Measurements from ENCODE around the gene ASS1. TPM values are rescaled to one million over a fixed set of nuclear protein-coding genes. Genes with fewer than 3 reads are reported as not detected.
A peak's percentile ranks its signal among the peaks of the same experiment; 100 is the strongest.

ASS1 gene
- total and polyA plus RNA-seq, 2 of the 13 experiments (the other 11 are each of a cell fraction or from before 2014, with no cell fraction given), result 77.6 to 122 TPM

- Histone ChIP-seq H4K20me1 (ENCODE audit: insufficient read depth, low read length) (no peaks in the 10 kb centered on the region), H3K4me1 (ENCODE audit: insufficient read depth, low read length) (peaks cover 42% of the 10 kb centered on the region), H3K9ac (ENCODE audit: insufficient read depth, low read depth, low read length) (peak overlapping the region; percentile 82), H3K27me3 (ENCODE audit: control insufficient read depth in 1 of 2, insufficient read depth in 2 of 2, low read length in 2 of 2) (no peaks in the 10 kb centered on the region), H3K36me3 (replicated peaks in 1 of 2; ENCODE audit: control insufficient read depth in 1 of 2, insufficient read depth in 2 of 2, low read length in 2 of 2) (peaks cover 4 to 13% of the 10 kb centered on the region in 2 experiments; a peak in 4 of 5 replicates), H3K4me2 (ENCODE audit: low read depth, low read length) (peak overlapping the region; percentile 84), H3K9me3 (ENCODE audit: low read length) (peaks cover 10% of the 10 kb centered on the region), H2AFZ (ENCODE audit: low read length) (no peak overlapping the region), H3K27ac (ENCODE audit: extremely low read length, insufficient read depth, low read length) (peak overlapping the region; percentile 95), H3K4me3 (replicated peaks in 1 of 3; ENCODE audit: insufficient read depth in 1 of 3, low read depth in 2 of 3, low read length in 3 of 3) (peak overlapping the region; percentile 9 to 65 (median 47); a peak in 5 of 6 replicates), H3K79me2 (ENCODE audit: insufficient read depth, low read length) (no peaks in the 10 kb centered on the region)
- POLR2A ChIA-PET, result interaction anchor here (0.6 to 4.2 kb wide), 28 partner anchors 10 to 1623 kb away, joined by 3 to 86 read pairs (median 6); partner anchors contain the start of genes EXOSC2 and FUBP3
- DNase-seq (ENCODE audit: low spot score), result peak; percentile 97
- CTCF ChIA-PET (ENCODE audit: low intra/inter-chr PET ratio, low total read pairs), result no interaction called here
- ATAC-seq, result peak; percentile 96
- 0% methylated on average over 2 of the region's 9 CpGs for WGBS (ENCODE audit: low lambda C conversion rate)
- peak; percentile 95 for FAIRE-seq
- BruUV-seq (replicated peaks), result TSS peak; percentile 93
- in situ Hi-C loops (cut with HindIII; ENCODE audit: extremely low pct_ligation_motif_present, low pct_unique_long_range_greater_than_20kb), result no loop called here
- intact Hi-C loops (cut with micrococcal nuclease; ENCODE audit: unreplicated experiment), result no loop called here
- peak; percentile 83 for TF ChIP-seq FOXP4 (CRISPR knock-in tag; IDR thresholded peaks at IDR 0.05)
- peak; percentile 71 to 76 for TF ChIP-seq EP300 (IDR thresholded peaks at IDR 0.05; ENCODE audit: low read depth in 2 of 2, low read length in 2 of 2)
- TF ChIP-seq EP300 (CRISPR knock-in tag; IDR thresholded peaks at IDR 0.05; ENCODE audit: borderline replicate concordance), result peak; percentile 72
- peak; percentile 26; the same call in 1 of the 2 replicates for TF ChIP-seq ZBTB42 (CRISPR knock-in tag; IDR thresholded peaks at IDR 0.05)
- TF ChIP-seq MAX (IDR thresholded peaks at IDR 0.05), result peak; percentile 93
- TF ChIP-seq ZBTB14 (CRISPR knock-in tag; IDR thresholded peaks at IDR 0.05), result peak; percentile 16; the same call in 1 of the 2 replicates
- peak; percentile 73 for TF ChIP-seq ZNF317 (CRISPR knock-in tag; IDR thresholded peaks at IDR 0.05)
- peak; percentile 72 for TF ChIP-seq ZBTB38 (CRISPR knock-in tag; IDR thresholded peaks at IDR 0.05)
- 0 out of 2 replicates have a peak, but pooled peaks have one; percentile 52 for TF ChIP-seq GATA4 (IDR thresholded peaks at IDR 0.05; ENCODE audit: borderline replicate concordance, low read depth)
- TF ChIP-seq GMEB1 (CRISPR knock-in tag; IDR thresholded peaks at IDR 0.05; ENCODE audit: borderline replicate concordance), result peak; percentile 53; the same call in 1 of the 2 replicates
- TF ChIP-seq CTCF (CRISPR knock-in tag; IDR thresholded peaks at IDR 0.05), result no peak
- no peak for TF ChIP-seq NCOA5 (CRISPR knock-in tag; IDR thresholded peaks at IDR 0.05)
- TF ChIP-seq SRSF1 (optimal IDR thresholded peaks at IDR 0.05; ENCODE audit: low read depth, low read length), result peak; percentile 69
- peak; percentile 54; the same call in 1 of the 2 replicates for TF ChIP-seq SNAI1 (CRISPR knock-in tag; IDR thresholded peaks at IDR 0.05; ENCODE audit: borderline replicate concordance)
- peak; percentile 44 for TF ChIP-seq SP5 (CRISPR knock-in tag; IDR thresholded peaks at IDR 0.05; ENCODE audit: borderline replicate concordance, low read depth)
- peak; percentile 91 for TF ChIP-seq DRAP1 (CRISPR knock-in tag; IDR thresholded peaks at IDR 0.05)
Observed at GRCh38 chr9:130498918-130499698, 54.3 kb downstream of the ASS1 start.

Measured in HepG2 (cell line).